ENCODE measurements around the gene PAX2. TPM values are rescaled to one million over a fixed set of nuclear protein-coding genes. Genes with fewer than 3 reads are reported as not detected.

The PAX2 gene
- total RNA-seq, 4 donors from 2014 or later = not detected

DNA sequence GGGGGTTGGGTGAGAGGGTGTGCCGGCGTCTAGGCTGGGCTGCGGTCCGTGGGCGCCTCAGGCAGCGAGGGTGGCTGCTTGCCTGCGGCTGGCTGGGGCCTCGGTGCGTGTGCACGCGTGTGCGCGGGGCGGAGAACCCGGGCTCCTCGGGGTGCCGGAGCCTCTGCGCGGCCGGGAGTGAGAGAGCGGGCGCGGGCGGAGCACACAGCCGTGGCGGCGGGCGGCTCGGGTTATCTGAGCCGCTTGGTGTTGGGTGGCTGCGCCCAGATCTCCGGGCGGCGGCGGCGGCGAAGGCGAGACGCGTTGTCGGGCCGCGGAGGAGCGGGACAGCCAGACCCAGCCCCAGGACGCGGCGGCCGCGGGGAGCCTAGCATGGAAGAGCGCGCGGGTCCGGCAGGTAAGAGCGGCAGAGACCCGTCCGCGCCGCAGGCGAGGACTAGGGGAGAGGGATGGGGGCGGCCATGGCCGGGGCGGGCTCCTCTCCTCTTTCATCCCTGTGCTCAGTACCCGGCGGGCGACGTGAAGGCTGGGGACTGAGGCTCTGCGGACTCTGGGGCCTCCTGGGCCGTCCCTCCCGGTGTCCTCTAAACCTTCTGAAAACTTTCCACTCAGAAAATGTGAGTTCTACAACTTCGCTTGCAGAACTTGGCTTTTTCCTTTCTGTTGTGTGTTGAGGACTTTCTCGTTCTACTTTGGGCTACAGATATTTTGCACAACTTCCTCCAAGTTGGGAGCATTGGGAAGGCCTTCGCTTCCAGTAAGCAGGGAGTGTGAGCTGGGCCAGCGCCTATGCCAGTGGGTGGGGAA lies 9.8 kb upstream of the PAX2 start:
- no peak for TF ChIP-seq POLR2AphosphoS5 (IDR thresholded peaks at IDR 0.05)
- TF ChIP-seq, protein P1, sequence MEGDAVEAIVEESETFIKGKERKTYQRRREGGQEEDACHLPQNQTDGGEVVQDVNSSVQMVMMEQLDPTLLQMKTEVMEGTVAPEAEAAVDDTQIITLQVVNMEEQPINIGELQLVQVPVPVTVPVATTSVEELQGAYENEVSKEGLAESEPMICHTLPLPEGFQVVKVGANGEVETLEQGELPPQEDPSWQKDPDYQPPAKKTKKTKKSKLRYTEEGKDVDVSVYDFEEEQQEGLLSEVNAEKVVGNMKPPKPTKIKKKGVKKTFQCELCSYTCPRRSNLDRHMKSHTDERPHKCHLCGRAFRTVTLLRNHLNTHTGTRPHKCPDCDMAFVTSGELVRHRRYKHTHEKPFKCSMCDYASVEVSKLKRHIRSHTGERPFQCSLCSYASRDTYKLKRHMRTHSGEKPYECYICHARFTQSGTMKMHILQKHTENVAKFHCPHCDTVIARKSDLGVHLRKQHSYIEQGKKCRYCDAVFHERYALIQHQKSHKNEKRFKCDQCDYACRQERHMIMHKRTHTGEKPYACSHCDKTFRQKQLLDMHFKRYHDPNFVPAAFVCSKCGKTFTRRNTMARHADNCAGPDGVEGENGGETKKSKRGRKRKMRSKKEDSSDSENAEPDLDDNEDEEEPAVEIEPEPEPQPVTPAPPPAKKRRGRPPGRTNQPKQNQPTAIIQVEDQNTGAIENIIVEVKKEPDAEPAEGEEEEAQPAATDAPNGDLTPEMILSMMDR (IDR thresholded peaks at IDR 0.05) = no peak
- no peak for TF ChIP-seq EP300 (IDR thresholded peaks at IDR 0.05)
- no peak for TF ChIP-seq POLR2A (IDR thresholded peaks at IDR 0.05; ENCODE audit: low read depth)
- H3K27me3 ChIP-seq = peaks cover 0 to 100% (median 82%) of the 10 kb centered on the region in 4 donors
- H3K4me1 ChIP-seq = peaks cover 19 to 55% (median 47%) of the 10 kb centered on the region in 4 donors

DNA sequence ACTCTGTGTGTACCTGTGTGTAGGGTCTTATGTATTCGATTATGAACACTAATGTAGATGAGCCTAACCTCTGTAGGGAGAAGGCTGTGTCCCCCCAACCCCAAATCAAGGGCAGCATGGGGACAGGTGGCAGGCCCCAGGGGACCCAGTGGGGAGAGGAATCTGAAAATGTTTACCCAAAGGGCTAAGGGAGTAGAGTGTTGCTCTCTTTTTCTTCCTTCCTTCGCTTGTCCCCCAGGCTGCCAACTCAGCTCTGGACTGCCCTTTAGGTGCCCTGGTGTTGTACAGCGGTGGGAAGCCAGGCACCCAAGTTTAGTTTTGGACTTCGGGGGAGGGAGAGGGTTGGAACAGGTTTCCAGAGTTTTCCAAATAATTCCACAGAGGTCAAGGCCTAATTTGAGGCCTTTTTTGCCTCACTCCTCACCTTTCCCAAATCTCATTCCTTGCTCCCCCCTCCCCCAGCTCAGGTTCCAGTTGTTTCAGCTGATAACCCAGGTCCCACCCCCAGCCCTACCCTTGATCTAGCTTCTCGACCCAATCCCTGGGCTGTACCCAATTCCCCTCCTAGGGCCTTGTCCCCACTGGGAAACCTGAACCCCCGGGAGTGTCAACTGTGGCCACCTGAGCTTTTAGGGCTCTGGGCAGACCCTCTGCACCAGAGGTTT lies 9.1 kb upstream of the PAX2 start:
- intact Hi-C loops (cut with DNase I) = no loop called here
- H3K4me3 ChIP-seq = no peak overlapping the region
- WGBS = 62% methylated on average over 6 of the region's 6 CpGs
- H3K9me3 ChIP-seq = no peaks in the 10 kb centered on the region
- peaks cover 13 to 53% (median 44%) of the 10 kb centered on the region in 4 donors for H3K4me1 ChIP-seq
- H3K36me3 ChIP-seq = no peaks in the 10 kb centered on the region
- no peak overlapping the region for H3K27ac ChIP-seq (replicated peaks in 1 of 4)
- peaks cover 0 to 100% (median 82%) of the 10 kb centered on the region in 4 donors for H3K27me3 ChIP-seq
- DNase-seq (ENCODE audit: extremely low spot score) = no peak
- TF ChIP-seq EP300 (IDR thresholded peaks at IDR 0.05) (no peak), POLR2AphosphoS5 (IDR thresholded peaks at IDR 0.05) (no peak), POLR2A (IDR thresholded peaks at IDR 0.05; ENCODE audit: low read depth) (no peak)
- TF ChIP-seq, protein P1 (IDR thresholded peaks at IDR 0.05) = no peak

More for the DNA sequence above, 9.8 kb upstream of the PAX2 start:
- intact Hi-C loops (cut with DNase I) = no loop called here
- Histone ChIP-seq H3K36me3 (no peaks in the 10 kb centered on the region), H3K27ac (replicated peaks in 1 of 4) (no peak overlapping the region), H3K4me3 (no peak overlapping the region), H3K9me3 (no peaks in the 10 kb centered on the region)
- 8% methylated on average over 33 of the region's 73 CpGs for WGBS
- no peak for DNase-seq (ENCODE audit: extremely low spot score)

DNA sequence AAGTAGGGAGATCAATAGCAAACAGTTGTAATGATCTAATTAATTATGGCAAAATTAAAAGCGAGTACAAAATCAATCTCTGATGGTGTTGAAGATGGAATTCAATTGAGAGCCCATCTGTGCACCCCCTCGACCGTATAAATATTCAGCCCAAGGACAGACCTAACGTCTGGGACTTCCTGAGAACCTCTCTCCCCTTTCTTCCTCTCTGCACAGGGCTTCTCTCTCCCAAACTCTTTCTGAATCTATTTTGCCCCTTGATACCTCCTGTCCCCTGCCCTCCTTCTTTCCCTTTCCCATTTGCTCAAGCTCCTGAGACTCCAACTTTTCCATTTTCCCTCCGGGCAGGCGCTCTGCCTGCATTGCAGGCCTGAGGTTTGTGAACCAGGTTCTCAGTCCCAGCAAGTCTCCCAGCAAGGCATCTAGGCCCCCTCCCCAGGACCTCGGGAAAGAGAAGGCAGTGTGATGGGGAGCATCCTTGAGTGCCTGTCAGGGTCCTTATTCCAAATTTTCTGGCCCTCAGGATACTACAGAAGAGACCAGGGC lies 8.5 kb upstream of the PAX2 start:
- WGBS = 60% methylated on average over 6 of the region's 7 CpGs
- Histone ChIP-seq H3K9me3 (no peaks in the 10 kb centered on the region), H3K4me1 (peaks cover 13 to 56% (median 47%) of the 10 kb centered on the region in 4 donors), H3K27me3 (peaks cover 0 to 100% (median 82%) of the 10 kb centered on the region in 4 donors), H3K36me3 (no peaks in the 10 kb centered on the region), H3K4me3 (peak overlapping the region; percentile 36 to 47 (median 38)), H3K27ac (replicated peaks in 1 of 4) (no peak overlapping the region)
- DNase-seq (ENCODE audit: extremely low spot score) = no peak
- intact Hi-C loops (cut with DNase I) = no loop called here
- TF ChIP-seq POLR2A (IDR thresholded peaks at IDR 0.05; ENCODE audit: low read depth) (no peak), EP300 (IDR thresholded peaks at IDR 0.05) (no peak), POLR2AphosphoS5 (IDR thresholded peaks at IDR 0.05) (no peak)
- TF ChIP-seq, protein P1 (IDR thresholded peaks at IDR 0.05) = no peak

DNA sequence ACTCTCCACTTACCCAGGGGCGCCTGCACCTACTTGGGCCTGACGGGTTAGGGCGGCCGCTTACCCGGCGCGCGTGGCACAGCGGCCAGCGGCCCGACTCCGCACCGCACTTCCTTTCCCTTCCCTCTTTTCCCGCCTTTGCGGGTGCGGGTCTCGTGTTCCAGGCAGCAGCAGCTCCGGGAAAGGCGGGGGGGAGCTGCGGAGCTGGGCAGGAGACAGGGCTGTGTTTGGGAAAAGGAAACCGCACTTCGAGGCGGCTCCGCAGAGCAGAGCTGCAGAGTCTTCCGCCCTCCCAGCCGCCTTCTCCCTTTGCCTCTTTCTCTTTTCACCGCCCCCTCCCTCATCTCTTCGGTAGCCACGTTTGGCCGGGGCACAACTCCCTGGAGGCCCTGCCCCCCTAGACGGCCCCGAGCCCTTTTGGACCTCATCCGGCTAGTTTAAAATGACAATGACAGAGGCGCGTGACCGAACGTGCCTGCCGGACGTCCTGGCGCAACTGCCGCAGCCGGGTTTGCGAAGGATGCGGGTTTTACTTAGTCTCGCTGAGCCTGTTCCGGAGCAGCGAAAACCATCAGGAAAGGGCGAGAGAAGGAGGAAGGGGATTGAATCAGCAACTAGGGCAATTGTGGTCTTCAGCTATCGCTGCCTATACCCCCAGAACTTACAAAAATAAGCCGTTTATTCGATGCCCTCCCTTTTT lies 7.9 kb upstream of the PAX2 start:
- 6% methylated on average over 38 of the region's 51 CpGs for WGBS

More for the DNA sequence above, 7.9 kb upstream of the PAX2 start:
- no peaks in the 10 kb centered on the region for H3K9me3 ChIP-seq
- H3K36me3 ChIP-seq = no peaks in the 10 kb centered on the region
- peak overlapping the region; percentile 36 to 47 (median 38) for H3K4me3 ChIP-seq
- DNase-seq (ENCODE audit: extremely low spot score) = no peak
- peaks cover 13 to 62% (median 53%) of the 10 kb centered on the region in 4 donors for H3K4me1 ChIP-seq
- TF ChIP-seq POLR2A (IDR thresholded peaks at IDR 0.05; ENCODE audit: low read depth) (no peak), POLR2AphosphoS5 (IDR thresholded peaks at IDR 0.05) (no peak), EP300 (IDR thresholded peaks at IDR 0.05) (no peak)
- TF ChIP-seq, protein P1 (IDR thresholded peaks at IDR 0.05) = no peak
- peaks cover 0 to 100% (median 82%) of the 10 kb centered on the region in 4 donors for H3K27me3 ChIP-seq
- intact Hi-C loops (cut with DNase I) = no loop called here
- H3K27ac ChIP-seq (replicated peaks in 1 of 4) = no peak overlapping the region
